Measurements from ENCODE around the gene FJX1.
A peak's percentile ranks its signal among the peaks of the same experiment; 100 is the strongest.
"Not testable (repeated sequence)": the region's sequence is repeated elsewhere in the genome, so short reads cannot be mapped to it uniquely, and the experiment has no call there.

FJX1 gene

GRCh38 chr11:35662061-35662648 is 43.9 kb downstream of the FJX1 start:
- H3K27me3 ChIP-seq (replicated peaks; ENCODE audit: control insufficient read depth, insufficient read depth, low read length), result no peaks in the 10 kb centered on the region
- TF ChIP-seq CTCF (IDR thresholded peaks at IDR 0.05; ENCODE audit: insufficient read depth, low read length, poor library complexity, severe bottlenecking), result no peak
- no peaks in the 10 kb centered on the region for H3K36me3 ChIP-seq (ENCODE audit: control insufficient read depth, insufficient read depth, low read length)
- peak overlapping the region; percentile 63 for H3K4me3 ChIP-seq (replicated peaks; ENCODE audit: low read depth, low read length)
- DNase-seq (ENCODE audit: extremely low read depth, insufficient read length), result no peak

GRCh38 chr11:35662649-35663407 is 44.6 kb downstream of the FJX1 start, which contains the start of gene TRIM44:
TSS of gene TRIM44 (plus strand) at chr11:35662775. CDS start at chr11:35663112, 337 bp downstream.
- no peak for TF ChIP-seq CTCF (IDR thresholded peaks at IDR 0.05; ENCODE audit: insufficient read depth, low read length, poor library complexity, severe bottlenecking)
- H3K4me3 ChIP-seq (replicated peaks; ENCODE audit: low read depth, low read length), result peak within 1 kb of the TSS; percentile 63
- H3K27me3 ChIP-seq (replicated peaks; ENCODE audit: control insufficient read depth, insufficient read depth, low read length), result no peaks in the 10 kb centered on the region
- no peaks in the 10 kb centered on the region for H3K36me3 ChIP-seq (ENCODE audit: control insufficient read depth, insufficient read depth, low read length)
- DNase-seq (ENCODE audit: extremely low read depth, insufficient read length), result peak; percentile 94

- Histone ChIP-seq H3K4me3 (replicated peaks; ENCODE audit: low read depth, low read length) (peak overlapping the region; percentile 63), H3K36me3 (ENCODE audit: control insufficient read depth, insufficient read depth, low read length) (no peaks in the 10 kb centered on the region), H3K27me3 (replicated peaks; ENCODE audit: control insufficient read depth, insufficient read depth, low read length) (no peaks in the 10 kb centered on the region)
- DNase-seq (ENCODE audit: extremely low read depth, insufficient read length), result no peak
- no peak for TF ChIP-seq CTCF (IDR thresholded peaks at IDR 0.05; ENCODE audit: insufficient read depth, low read length, poor library complexity, severe bottlenecking)
Observed at GRCh38 chr11:35663408-35663702, 45.1 kb downstream of the FJX1 start.

DNA sequence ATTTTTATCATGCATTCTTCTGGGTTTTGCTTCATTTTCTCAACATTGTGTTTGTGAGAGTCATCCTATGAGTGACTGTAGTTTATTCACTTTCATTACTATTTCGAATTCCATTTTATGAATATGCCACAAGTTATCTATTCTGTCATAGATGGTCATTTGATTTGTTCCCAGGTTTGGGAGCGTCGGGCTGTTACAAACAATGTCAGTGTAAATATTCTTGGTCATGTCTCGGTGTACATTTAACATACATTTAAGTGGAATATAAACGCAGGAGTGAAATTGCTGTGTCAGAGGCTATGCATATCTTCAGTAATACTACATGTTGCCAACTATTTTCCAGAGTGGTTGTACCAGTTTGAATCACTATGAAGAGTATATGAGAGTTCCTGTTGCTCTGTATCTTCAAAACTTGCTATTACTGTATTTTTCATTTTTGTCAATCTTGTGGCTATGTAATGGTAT is 46.7 kb downstream of the FJX1 start:
- Histone ChIP-seq H3K4me3 (replicated peaks; ENCODE audit: low read depth, low read length) (no peak overlapping the region), H3K36me3 (ENCODE audit: control insufficient read depth, insufficient read depth, low read length) (no peaks in the 10 kb centered on the region), H3K27me3 (replicated peaks; ENCODE audit: control insufficient read depth, insufficient read depth, low read length) (no peaks in the 10 kb centered on the region)
- no peak for TF ChIP-seq CTCF (IDR thresholded peaks at IDR 0.05; ENCODE audit: insufficient read depth, low read length, poor library complexity, severe bottlenecking)
- no peak for DNase-seq (ENCODE audit: extremely low read depth, insufficient read length)

GRCh38 chr11:35667257-35667656 is 49.0 kb downstream of the FJX1 start:
- no peak for TF ChIP-seq CTCF (IDR thresholded peaks at IDR 0.05; ENCODE audit: insufficient read depth, low read length, poor library complexity, severe bottlenecking)
- H3K36me3 ChIP-seq (ENCODE audit: control insufficient read depth, insufficient read depth, low read length), result no peaks in the 10 kb centered on the region
- no peak for DNase-seq (ENCODE audit: extremely low read depth, insufficient read length)
- no peaks in the 10 kb centered on the region for H3K27me3 ChIP-seq (replicated peaks; ENCODE audit: control insufficient read depth, insufficient read depth, low read length)
- no peak overlapping the region for H3K4me3 ChIP-seq (replicated peaks; ENCODE audit: low read depth, low read length)

- not testable (repeated sequence) for H3K36me3 ChIP-seq (ENCODE audit: control insufficient read depth, insufficient read depth, low read length); H3K4me3 ChIP-seq (replicated peaks; ENCODE audit: low read depth, low read length); DNase-seq (ENCODE audit: extremely low read depth, insufficient read length)
Observed at GRCh38 chr11:35668350-35668749, 50.1 kb downstream of the FJX1 start.

More at GRCh38 chr11:35668350-35668749, 50.1 kb downstream of the FJX1 start:
- not testable (repeated sequence) for H3K27me3 ChIP-seq (replicated peaks; ENCODE audit: control insufficient read depth, insufficient read depth, low read length)
